ENCODE measurements around the gene MISP.

GRCh38 chr19:784541-784940 is 33.6 kb downstream of the MISP start:
- TF ChIP-seq CTCF (IDR thresholded peaks at IDR 0.05) (no peak), EZH2 (IDR thresholded peaks at IDR 0.05; ENCODE audit: borderline replicate concordance, insufficient read depth, low read depth, low read length, poor library complexity, severe bottlenecking) (no peak)
